Measurements from ENCODE around the gene DENND4C. TPM values are rescaled to one million over a fixed set of nuclear protein-coding genes. Genes with fewer than 3 reads are reported as not detected.

The DENND4C gene
- total RNA-seq, 4 donors from 2014 or later, result 101 to 143 (median 110) TPM

DNA sequence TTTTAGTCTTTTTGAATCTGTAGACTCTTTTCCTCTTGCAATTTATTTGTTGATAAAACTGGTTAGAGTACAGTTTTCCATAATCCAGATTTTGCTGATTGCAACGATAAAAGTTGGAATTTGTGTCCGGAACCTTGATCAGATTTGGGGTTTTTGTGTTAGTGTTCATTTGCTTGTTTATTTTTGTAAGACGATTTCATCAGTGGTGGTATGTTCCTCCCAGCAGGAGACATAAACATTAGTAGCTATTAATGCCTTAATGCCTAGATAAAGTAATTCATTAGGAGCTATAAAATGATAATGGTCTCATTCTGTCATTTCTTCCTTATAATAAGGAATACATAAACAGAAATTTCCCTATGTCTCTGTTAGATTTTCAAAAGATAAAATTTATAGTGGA lies 128.2 kb downstream of the DENND4C start:
- Histone ChIP-seq H3K9me3 (no peaks in the 10 kb centered on the region), H3K27me3 (no peaks in the 10 kb centered on the region), H3K4me3 (no peak overlapping the region), H3K27ac (no peak overlapping the region), H3K36me3 (peaks cover 0 to 84% (median 38%) of the 10 kb centered on the region in 4 donors), H3K4me1 (no peaks in the 10 kb centered on the region)
- DNase-seq, result no peak
- intact Hi-C loops (cut with DNase I; ENCODE audit: low total_unique reads) (no loop called here), in situ Hi-C loops (cut with MboI; ENCODE audit: low pct_ligation_motif_present in 1 of 4, low pct_unique_long_range_greater_than_20kb in 1 of 4, low sequenced_read_pairs in 3 of 4) (no loop called here)
- TF ChIP-seq POLR2AphosphoS5 (IDR thresholded peaks at IDR 0.05) (no peak), EP300 (IDR thresholded peaks at IDR 0.05; ENCODE audit: low read depth) (no peak), POLR2A (IDR thresholded peaks at IDR 0.05) (no peak)
- TF ChIP-seq, protein P1, sequence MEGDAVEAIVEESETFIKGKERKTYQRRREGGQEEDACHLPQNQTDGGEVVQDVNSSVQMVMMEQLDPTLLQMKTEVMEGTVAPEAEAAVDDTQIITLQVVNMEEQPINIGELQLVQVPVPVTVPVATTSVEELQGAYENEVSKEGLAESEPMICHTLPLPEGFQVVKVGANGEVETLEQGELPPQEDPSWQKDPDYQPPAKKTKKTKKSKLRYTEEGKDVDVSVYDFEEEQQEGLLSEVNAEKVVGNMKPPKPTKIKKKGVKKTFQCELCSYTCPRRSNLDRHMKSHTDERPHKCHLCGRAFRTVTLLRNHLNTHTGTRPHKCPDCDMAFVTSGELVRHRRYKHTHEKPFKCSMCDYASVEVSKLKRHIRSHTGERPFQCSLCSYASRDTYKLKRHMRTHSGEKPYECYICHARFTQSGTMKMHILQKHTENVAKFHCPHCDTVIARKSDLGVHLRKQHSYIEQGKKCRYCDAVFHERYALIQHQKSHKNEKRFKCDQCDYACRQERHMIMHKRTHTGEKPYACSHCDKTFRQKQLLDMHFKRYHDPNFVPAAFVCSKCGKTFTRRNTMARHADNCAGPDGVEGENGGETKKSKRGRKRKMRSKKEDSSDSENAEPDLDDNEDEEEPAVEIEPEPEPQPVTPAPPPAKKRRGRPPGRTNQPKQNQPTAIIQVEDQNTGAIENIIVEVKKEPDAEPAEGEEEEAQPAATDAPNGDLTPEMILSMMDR (IDR thresholded peaks at IDR 0.05), result no peak
- WGBS, 2 donors (ENCODE audit: low coverage in 1 of 2), result 60 to 76% methylated on average over 3 of the region's 3 CpGs

GRCh38 chr9:19369107-19369506 lies 138.6 kb downstream of the DENND4C start:
- no peak for DNase-seq
- Histone ChIP-seq H3K4me3 (no peak overlapping the region), H3K4me1 (no peaks in the 10 kb centered on the region), H3K36me3 (peaks cover 0 to 35% (median 11%) of the 10 kb centered on the region in 4 donors), H3K27me3 (no peaks in the 10 kb centered on the region), H3K27ac (no peak overlapping the region), H3K9me3 (no peaks in the 10 kb centered on the region)
- TF ChIP-seq, protein P1 (IDR thresholded peaks at IDR 0.05), result no peak
- TF ChIP-seq POLR2AphosphoS5 (IDR thresholded peaks at IDR 0.05) (no peak), POLR2A (IDR thresholded peaks at IDR 0.05) (no peak), EP300 (IDR thresholded peaks at IDR 0.05; ENCODE audit: low read depth) (no peak)
- intact Hi-C loops (cut with DNase I; ENCODE audit: low total_unique reads), result no loop called here
- WGBS, 2 donors (ENCODE audit: low coverage in 1 of 2), result 86 to 92% methylated on average over 1 to 2 of the region's 2 CpGs
- in situ Hi-C loops (cut with MboI; ENCODE audit: low pct_ligation_motif_present in 1 of 4, low pct_unique_long_range_greater_than_20kb in 1 of 4, low sequenced_read_pairs in 3 of 4), result no loop called here

- peaks cover 0 to 2% (median 0%) of the 10 kb centered on the region in 4 donors for H3K4me1 ChIP-seq
- whole genome bisulfite sequencing, 2 donors (ENCODE audit: low coverage in 1 of 2), result 75 to 76% methylated on average over 5 of the region's 5 CpGs
- H3K9me3 ChIP-seq, result no peaks in the 10 kb centered on the region
- no peak for TF ChIP-seq POLR2A (IDR thresholded peaks at IDR 0.05)
- no peak for TF ChIP-seq POLR2AphosphoS5 (IDR thresholded peaks at IDR 0.05)
- TF ChIP-seq, protein P1 (IDR thresholded peaks at IDR 0.05), result no peak
- no peak for TF ChIP-seq EP300 (IDR thresholded peaks at IDR 0.05; ENCODE audit: low read depth)
- DNase-seq, result no peak
- no peaks in the 10 kb centered on the region for H3K27me3 ChIP-seq
- in situ Hi-C loops (cut with MboI; ENCODE audit: low pct_ligation_motif_present in 1 of 4, low pct_unique_long_range_greater_than_20kb in 1 of 4, low sequenced_read_pairs in 3 of 4), result no loop called here
- H3K27ac ChIP-seq, result no peak overlapping the region
- H3K4me3 ChIP-seq, result no peak overlapping the region
- peaks cover 0 to 52% (median 3%) of the 10 kb centered on the region in 4 donors for H3K36me3 ChIP-seq
- intact Hi-C loops (cut with DNase I; ENCODE audit: low total_unique reads), result no loop called here
Measured at GRCh38 chr9:19371942-19372341, 141.4 kb downstream of the DENND4C start.

DNA sequence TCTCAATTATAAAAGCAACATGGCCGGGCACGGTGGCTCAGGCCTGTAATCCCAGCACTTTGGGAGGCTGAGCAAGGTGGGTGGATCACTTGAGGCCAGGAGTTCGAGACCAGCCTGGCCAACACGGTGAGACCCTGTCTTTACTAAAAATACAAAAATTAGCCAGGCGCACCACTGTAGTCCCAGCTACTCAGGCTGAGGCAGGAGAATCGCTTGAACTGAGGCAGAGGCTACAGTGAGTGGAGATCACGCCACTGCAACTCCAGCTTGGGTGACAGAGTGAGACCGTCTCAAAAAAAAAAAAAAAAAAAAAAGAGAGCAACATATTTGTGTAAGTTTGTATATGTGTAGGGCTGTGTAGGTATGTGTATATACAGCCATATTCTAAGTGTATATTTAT lies 142.1 kb downstream of the DENND4C start:
- Histone ChIP-seq H3K27me3 (no peaks in the 10 kb centered on the region), H3K27ac (no peak overlapping the region), H3K9me3 (no peaks in the 10 kb centered on the region), H3K4me3 (no peak overlapping the region), H3K36me3 (peaks cover 0 to 58% (median 2%) of the 10 kb centered on the region in 4 donors), H3K4me1 (peaks cover 0 to 9% (median 4%) of the 10 kb centered on the region in 4 donors)
- TF ChIP-seq, protein P1 (IDR thresholded peaks at IDR 0.05), result no peak
- TF ChIP-seq EP300 (IDR thresholded peaks at IDR 0.05; ENCODE audit: low read depth), result no peak
- in situ Hi-C loops (cut with MboI; ENCODE audit: low pct_ligation_motif_present in 1 of 4, low pct_unique_long_range_greater_than_20kb in 1 of 4, low sequenced_read_pairs in 3 of 4), result no loop called here
- intact Hi-C loops (cut with DNase I; ENCODE audit: low total_unique reads), result no loop called here
- DNase-seq, result no peak
- WGBS, 2 donors (ENCODE audit: low coverage in 1 of 2), result 92 to 93% methylated on average over 5 to 8 of the region's 8 CpGs

Measured in transverse colon (tissue), 4 donors.